Caki2 (cell line): ENCODE results near the gene MRPL46. TPM values are rescaled to one million over a fixed set of nuclear protein-coding genes. Genes with fewer than 3 reads are reported as not detected.
A peak's percentile ranks its signal among the peaks of the same experiment; 100 is the strongest.

ENCODE experiments used
- DNase-seq: peaks from one replicate; pipeline ENCODE4 v3.0.0-alpha.2; 2015; ENCODE audit warnings: low read depth
- in situ Hi-C: cut with HindIII; loops from 2 replicates; pipeline ENCODE4 v1.10.0; 2016; ENCODE audit warnings: low sequenced_read_pairs, low pct_unique_long_range_greater_than_20kb, mixed read lengths
- total RNA-seq: library from RNA; depleted of rRNA; stranded (reverse); fragments of >200 nt; shearing (Covaris generic); gene quantifications from 2 replicates; pipeline ENCODE4 v1.2.3, GENCODE V29; 2014; ENCODE audit warnings: low replicate concordance; rRNA removed

The MRPL46 gene
- 38.5 and 53.3 TPM in 2 replicates for total RNA-seq

DNA sequence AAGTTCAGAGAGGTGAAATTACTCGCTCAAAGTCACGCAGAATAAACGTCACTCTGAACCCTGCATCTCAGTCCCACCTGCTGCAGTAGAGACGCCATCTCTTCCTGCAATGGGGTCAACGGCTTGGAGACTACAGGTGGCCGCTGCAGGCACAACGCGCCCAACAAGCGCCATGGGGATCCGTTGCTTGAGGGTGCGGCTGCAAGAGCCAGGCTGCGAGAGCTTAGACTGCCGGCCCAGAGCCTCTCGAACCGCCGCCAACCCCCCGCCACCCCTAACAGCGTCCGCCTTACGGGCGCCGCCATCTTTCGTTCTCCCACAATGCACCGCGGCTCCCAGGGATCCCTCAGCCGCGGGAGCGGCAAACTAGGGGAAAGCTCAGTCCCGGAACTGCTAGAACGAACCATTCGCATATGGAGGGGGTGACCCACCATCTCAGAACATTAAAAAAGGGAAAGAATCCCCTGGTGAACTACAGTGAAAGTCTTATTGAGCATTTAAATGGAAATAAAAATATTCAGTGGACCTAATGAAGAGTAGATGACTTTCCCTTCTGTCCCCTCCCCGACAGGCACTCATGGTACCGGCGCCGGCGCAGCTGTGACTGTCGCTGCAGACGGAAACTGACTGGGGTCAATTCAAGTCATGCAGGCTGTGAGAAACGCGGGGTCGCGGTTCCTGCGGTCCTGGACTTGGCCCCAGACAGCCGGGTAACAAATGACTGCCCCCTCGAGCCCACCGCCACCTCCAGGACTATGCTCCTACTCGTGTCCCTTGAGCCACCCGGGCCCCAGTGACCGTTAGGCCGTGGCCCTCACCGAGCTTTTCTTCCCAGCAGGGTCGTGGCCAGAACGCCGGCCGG is at the start of gene MRPL46, which contains the start of gene MRPS11:
Gene MRPL46 (minus strand): TSS at position 316 of the 862 bp plus-strand sequence. CDS start 11 bp downstream, at position 305.
Gene MRPS11 (plus strand): TSS at position 636 of the 862 bp plus-strand sequence. CDS start 10 bp downstream, at position 646.
- DNase-seq, result peak; percentile 89
- in situ Hi-C loops, result no loop called here

DNA sequence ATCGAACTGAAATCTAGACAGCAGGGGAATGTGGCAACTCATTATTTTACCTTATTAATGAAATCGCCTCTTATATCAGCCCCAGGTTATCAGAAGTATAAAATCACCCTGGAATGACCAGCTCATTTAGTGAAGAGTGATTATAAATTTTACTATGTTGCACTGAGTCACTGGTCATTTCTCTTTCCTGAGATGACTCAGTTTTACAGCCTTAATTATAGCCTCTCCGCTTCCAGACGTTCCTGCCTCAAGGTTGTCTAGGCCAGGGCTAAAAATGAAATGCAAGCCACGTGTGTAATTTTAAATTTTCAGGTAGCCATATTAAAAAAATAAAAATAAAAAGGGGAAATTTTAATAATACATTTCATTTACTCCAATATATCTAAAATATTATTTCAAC is 46.0 kb upstream of the MRPL46 start:
- in situ Hi-C loops, result no loop called here
- no peak for DNase-seq

DNA sequence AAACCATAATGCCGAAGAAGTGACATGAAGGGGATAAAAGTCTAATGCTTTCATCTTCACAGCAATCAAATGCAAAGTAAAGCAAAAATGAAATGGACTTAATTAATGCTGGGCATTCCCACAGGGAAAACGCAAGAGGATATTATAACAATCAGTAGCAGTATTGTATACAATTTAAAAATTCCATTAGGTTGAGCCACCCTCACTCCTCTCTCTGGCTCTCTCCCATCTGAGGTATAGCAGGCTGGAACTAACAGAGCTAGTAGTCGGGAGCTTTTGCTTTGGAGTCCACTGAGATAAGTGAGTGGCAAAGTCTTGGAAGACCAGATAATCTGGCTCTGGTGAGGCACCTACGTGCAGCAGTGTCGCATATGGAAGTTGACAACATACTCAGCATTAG is 45.4 kb upstream of the MRPL46 start:
- DNase-seq, result no peak
- in situ Hi-C loops, result no loop called here

DNA sequence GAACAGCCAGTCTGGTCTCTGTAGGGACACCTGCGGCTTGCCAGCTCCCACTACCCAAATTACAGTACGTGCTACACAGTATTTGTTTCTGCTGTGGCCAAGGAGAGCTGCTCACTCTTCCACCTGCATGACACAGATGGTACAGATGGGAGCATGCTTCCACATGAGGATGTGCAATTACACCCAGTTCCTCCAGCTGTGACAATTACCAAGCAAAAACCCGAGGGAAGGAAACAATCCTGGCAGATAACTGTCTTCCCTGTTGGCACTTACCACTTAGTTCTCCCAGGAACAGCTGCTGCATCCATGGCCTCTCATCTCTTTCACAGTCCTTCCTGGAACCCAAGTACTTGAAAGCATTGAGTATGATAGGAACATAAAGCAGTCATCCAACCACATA is 44.9 kb upstream of the MRPL46 start:
- DNase-seq, result no peak
- in situ Hi-C loops, result no loop called here

DNA sequence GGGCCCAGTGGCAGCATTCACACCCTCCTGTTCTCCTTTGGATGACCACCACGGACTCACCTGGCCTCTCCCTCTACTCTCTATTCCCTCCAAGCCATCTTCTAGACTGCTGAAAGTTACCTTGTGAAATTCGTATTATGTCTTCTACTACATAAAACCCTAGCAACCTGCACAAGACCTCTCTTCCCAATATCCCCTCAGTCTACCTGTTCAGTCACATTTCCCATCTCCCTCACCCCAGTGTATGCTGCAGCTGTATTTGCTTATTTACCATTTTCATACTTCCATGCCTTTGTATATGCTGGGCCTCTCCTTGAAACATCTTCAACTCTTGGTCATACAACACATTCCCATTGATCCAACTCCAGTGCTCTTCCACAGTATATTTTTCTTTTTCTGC is 44.0 kb upstream of the MRPL46 start:
- no peak for DNase-seq
- in situ Hi-C loops, result no loop called here

DNA sequence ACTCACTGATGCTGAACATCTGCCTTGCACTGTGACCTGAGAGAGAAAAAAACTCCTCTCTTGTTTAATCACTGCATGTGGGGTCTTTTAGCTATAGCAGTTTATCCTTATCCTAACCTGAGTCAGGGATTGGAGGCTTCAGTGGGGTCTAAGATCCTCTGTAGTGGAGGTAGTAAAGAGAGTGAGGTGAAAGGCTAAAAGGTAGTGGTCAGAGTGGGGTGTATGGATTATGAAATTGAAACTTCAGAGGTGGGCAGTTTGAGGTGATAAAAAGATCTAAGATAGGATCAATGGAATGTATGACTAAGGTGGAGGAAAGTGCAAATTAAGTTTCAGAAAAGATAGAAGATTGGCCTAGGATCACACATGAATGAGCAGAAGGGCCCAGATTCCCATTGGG is 42.8 kb upstream of the MRPL46 start:
- in situ Hi-C loops, result no loop called here
- no peak for DNase-seq

DNA sequence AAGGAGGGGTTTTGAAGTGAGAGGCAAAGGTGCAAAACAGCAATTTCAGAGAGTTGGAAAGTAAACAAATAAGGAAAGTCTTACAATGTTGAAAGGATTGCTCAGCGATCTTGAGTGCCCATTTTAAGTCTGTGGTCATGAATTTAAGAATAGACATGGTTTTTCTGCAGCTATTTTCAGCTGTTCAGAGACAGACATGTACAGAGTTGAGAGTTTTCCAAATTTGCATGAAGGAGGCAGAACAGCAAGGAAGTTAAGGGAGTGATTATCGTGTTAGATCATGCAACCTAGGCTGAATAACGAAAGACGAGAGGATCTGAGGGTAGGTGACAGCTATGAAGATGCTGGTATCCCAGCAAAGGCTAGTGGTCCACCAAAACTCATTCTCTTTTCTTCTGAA is 42.1 kb upstream of the MRPL46 start:
- in situ Hi-C loops, result no loop called here
- DNase-seq, result no peak

DNA sequence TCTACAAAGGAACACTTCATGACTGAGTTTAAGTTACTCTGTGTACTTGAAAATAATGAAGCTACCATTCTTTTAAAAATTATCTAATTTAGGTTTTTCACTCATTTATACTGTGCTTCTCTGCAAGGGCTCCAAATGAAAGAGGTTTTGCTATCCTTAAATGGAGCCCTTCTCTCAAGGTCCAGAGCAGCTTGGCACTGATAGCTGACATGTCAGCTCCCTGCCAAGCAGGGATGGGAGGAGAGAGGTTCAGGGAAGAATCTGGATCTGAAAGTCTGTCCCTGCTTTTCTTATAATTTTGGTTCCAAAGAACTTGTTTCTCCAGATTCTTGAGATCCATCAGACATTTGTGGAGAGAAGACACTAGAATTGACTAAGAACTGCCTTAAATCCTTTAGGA is 39.4 kb upstream of the MRPL46 start:
- no peak for DNase-seq
- in situ Hi-C loops, result no loop called here

DNA sequence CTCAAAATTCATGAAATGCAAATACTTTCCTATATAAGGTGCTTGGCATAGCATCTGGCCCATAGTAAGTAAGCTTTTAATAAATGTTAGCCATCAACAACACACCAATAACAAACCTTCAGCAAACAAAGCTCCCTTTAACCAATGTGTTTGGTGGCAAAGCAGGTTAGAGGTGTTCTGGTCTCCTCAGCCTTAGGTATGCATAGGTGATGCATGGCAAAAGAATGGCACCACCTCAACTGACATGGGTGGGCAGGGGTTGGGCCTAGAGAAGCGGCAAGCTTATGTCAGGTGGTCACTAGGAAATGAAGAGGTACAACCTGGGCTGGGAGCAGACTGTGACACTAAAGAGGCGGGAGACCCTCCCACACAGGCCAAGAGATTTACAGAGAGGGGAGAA is 38.5 kb upstream of the MRPL46 start:
- in situ Hi-C loops, result no loop called here
- DNase-seq, result no peak

DNA sequence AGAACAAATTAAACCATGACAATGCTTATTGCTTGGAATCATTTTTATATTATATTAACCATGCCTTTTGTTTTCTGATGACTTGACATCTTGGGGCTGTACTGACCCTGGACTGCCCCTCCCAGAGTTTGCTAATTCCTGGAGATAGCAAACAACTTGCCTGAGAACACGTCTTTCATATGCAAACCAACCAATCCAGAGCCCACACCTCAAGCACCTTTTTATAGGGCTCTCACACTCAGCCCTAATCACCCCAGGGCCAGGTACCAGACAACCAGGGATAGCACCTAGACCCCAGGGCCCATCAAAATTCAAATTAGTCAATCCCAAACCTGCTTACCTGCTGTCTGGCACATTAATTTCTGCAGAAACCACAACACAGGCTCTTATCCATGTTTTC is 37.3 kb upstream of the MRPL46 start:
- no peak for DNase-seq
- in situ Hi-C loops, result no loop called here

DNA sequence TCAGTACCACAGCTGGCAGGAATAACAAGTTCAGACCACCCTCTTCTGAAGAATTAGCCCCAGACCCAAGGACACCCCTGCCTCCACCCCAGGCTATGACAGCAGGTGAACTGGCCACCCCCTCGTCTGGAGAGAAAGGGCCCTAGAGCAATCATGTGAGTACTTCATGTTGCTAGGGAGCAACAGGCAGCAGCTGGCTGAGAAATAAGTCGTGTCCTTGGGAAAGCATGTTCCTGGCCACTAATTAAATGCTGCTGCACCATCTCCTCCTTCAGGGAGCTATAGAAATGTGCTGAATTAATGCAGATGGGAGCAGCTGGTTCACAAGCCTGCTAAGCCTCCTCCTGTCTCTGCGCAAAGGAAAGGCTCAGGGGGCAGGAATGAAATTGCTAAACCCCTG is 31.8 kb upstream of the MRPL46 start:
- no peak for DNase-seq
- in situ Hi-C loops, result no loop called here

DNA sequence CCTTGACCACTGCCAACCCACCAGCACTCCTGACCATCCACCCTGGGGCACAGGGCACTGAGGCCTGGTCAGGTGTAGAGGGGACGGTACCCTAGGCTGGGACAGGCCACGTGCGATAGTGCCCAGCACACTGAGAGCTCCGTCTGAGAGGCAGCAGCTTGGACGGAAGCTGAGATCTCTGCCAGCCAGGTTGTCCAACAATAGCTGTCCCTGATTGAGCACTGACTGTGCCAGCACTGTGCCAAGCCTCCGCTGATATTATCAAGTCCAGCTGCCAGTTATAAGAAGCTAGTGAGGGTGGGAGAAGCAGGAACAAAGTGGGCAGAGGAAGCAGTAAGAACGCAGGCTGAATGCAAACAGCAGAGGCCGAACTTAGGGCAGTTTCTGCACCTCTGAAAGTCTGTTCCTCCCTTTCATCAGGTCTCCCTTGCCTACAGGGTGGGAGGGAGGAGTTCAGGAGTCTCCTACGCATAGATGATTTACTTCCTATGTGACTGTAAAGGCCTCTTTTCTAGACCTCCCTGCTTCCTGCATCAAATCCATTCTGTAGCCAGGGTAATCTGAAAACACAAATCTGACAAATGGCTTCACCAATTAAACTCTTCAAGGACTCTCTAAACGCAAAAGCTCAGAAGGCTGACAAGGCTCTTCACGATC is 30.0 kb upstream of the MRPL46 start:
- in situ Hi-C loops, result no loop called here
- no peak for DNase-seq

DNA sequence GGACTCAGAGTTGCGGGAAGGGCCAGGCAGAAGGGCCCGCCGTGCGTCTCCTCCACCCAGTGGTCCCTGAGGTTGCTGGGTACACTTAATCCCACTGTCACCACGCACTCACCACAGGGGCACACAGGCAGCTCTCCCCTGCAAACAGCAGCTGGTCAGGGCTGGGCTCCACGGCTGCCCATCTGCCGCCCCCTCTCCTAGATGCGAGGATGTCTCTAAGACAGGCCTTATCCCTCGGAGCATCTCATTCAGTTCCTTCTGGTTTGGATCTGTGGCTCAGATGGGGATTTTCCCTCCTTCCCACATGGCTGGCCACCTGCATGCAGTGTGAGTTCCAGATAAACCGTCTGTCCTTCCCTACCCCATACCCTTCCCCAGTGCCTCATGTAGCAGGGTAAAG is 26.7 kb upstream of the MRPL46 start:
- in situ Hi-C loops, result no loop called here

DNA sequence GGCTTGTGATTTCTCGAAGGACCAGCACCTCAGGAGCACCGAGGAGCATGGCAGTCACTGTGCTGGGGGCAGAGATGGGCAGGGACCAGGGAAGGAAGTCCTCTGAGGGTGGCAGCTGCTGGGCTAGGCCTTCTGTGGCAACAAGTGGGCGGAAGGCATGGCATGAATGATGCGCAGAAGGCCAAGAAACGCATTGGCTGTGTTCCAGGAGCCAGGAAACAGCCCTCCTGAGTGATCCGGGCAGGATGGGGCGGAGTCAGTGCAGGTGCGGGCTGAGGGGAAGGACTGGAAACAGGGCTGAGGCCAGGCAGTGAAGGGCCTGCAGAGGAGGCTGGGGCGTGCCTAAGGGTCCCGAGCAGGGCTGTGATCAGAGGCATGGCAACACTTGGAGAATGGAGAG is 24.0 kb upstream of the MRPL46 start:
- in situ Hi-C loops, result no loop called here
- DNase-seq, result no peak

More for the DNA sequence above, 26.7 kb upstream of the MRPL46 start:
- no peak for DNase-seq

DNA sequence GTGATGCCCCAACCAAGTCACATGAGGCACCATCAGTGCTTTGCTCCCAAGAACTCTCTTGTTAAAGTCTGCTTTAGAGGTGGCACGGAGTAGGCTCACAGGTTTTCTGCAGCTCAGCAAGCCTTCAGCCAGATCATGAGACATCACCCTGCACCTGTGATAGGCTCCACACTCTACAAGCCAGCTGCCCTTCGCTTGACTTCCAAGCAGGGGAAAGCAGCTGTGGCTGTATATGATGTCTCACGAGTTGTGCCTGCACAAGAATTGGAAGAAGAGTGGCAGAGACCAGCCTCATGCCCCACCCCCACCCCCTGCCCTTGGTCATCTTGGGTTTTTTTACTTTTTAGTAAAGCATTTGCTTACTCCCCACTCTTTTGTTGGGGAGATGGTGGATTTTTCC is 22.8 kb upstream of the MRPL46 start:
- in situ Hi-C loops, result no loop called here
- DNase-seq, result no peak

DNA sequence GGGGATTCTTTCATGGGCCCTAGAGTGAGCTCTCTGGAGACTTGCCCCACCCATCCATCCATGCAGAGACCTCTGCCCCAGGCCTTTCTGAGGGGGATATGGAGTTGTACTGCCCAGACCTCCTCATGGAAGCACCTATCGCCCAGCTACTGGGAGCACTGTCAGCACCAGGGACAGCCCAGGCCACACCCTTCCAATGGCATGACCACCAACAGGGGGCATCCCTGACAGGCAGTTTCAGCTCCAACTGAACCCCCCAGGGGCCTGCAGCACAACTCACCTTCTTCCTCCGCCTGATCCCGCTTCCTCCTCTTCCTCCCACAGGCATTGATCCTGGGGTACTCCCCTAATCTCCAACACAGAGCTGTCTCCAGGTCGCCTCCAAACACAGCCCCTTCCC is 22.1 kb upstream of the MRPL46 start:
- no peak for DNase-seq
- in situ Hi-C loops, result no loop called here

DNA sequence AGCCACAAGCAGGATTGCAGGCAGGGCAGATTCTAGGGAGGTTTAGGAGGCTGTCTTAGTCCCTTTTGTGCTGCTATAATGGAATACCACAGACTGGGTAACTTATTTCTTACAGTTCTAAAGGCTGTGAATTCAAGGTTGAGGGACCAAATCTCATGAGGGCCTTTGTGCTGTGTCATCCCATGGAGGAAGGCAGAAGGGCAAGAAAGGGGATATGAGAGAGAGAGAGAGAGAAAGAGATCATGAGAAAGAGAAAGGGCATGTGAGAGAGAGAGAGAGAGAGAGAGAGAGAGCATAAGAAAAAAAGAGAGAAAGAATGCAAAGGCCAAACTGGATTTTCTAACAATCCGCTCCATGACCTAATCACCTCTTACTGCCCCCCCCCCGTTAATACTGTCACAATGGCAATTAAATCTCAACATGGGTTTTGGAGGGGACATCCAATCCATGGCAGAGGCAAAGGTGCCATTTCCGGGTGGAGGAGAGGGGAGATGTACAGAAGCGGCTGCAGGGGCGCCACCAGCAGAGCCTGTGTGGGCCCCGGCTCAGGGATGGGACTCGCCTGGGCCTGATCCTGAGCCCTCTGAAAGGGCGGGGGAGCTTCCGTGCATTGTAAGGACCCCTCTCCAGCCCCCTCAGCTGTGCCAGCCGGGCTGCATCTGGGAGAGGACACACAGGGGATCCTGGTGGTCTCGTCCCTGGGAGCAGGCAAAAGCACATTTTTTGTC is 20.8 kb upstream of the MRPL46 start:
- in situ Hi-C loops, result no loop called here
- no peak for DNase-seq

DNA sequence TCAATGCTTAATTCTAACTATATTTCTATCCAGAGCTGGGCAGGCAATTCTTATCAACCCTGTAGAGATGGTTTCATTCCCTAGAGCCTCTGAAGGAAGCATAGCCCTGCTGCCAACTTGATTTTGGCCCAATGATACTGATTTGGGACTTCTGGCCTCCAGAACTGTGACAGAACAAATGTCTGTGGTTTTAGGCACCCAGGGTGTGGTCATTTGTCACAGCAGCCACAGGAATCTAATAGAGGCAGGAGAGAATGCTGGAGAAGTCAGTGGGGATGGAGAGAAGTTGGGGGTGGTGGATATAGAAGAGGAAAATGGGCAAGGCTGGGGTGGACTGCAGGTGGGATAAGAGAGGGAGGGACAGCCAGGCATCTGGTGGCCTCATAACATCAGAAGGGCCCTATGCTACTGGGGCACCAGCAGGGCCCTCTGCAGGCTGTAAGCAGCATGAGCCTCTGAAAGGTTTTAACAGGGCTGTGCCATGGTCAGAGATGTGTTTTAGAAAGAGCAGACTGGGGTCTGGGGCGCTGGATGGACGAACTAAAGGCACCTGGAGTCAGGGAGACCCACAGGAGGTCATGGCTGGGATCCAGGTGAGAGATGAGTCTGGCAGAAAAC is 20.1 kb upstream of the MRPL46 start:
- no peak for DNase-seq

More for the DNA sequence above, 20.1 kb upstream of the MRPL46 start:
- in situ Hi-C loops, result no loop called here
